ENCODE measurements around the gene SLCO2B1.
A peak's percentile ranks its signal among the peaks of the same experiment; 100 is the strongest.

SLCO2B1 gene

GRCh38 chr11:75240311-75241035, 89.6 kb downstream of the SLCO2B1 start, which contains the start of gene TPBGL:
TSS of gene TPBGL (plus strand) at chr11:75240774. CDS start at chr11:75241050, 276 bp downstream.
- DNase-seq (ENCODE audit: low spot score) = no peak
- in situ Hi-C loops (cut with MboI; ENCODE audit: low sequenced_read_pairs, unreplicated experiment) = loop anchor here (10.0 kb wide), 1 partner anchor 216 kb away; no protein-coding TSS in a partner anchor
- no peak for TF ChIP-seq CTCF (IDR thresholded peaks at IDR 0.05; ENCODE audit: borderline replicate concordance, control extremely low read depth, extremely low read depth, insufficient read depth, missing control alignments)

GRCh38 chr11:75241036-75241905, 90.4 kb downstream of the SLCO2B1 start:
- in situ Hi-C loops (cut with MboI; ENCODE audit: low sequenced_read_pairs, unreplicated experiment) = loop anchor here (10.0 kb wide), 1 partner anchor 216 kb away; no protein-coding TSS in a partner anchor
- peak; percentile 100 for TF ChIP-seq CTCF (IDR thresholded peaks at IDR 0.05; ENCODE audit: borderline replicate concordance, control extremely low read depth, extremely low read depth, insufficient read depth, missing control alignments)
- peak; percentile 97 for DNase-seq (ENCODE audit: low spot score)

- no peak for DNase-seq (ENCODE audit: low spot score)
- in situ Hi-C loops (cut with MboI; ENCODE audit: low sequenced_read_pairs, unreplicated experiment) = loop anchor here (10.0 kb wide), 1 partner anchor 217 kb away; no protein-coding TSS in a partner anchor
- no peak for TF ChIP-seq CTCF (IDR thresholded peaks at IDR 0.05; ENCODE audit: borderline replicate concordance, control extremely low read depth, extremely low read depth, insufficient read depth, missing control alignments)
Measured at GRCh38 chr11:75241906-75242644, 91.2 kb downstream of the SLCO2B1 start.

GRCh38 chr11:75242722-75243600, 92.1 kb downstream of the SLCO2B1 start:
- DNase-seq (ENCODE audit: low spot score) = no peak
- in situ Hi-C loops (cut with MboI; ENCODE audit: low sequenced_read_pairs, unreplicated experiment) = loop anchor here (10.0 kb wide), 1 partner anchor 218 kb away; no protein-coding TSS in a partner anchor

More at GRCh38 chr11:75242722-75243600, 92.1 kb downstream of the SLCO2B1 start:
- no peak for TF ChIP-seq CTCF (IDR thresholded peaks at IDR 0.05; ENCODE audit: borderline replicate concordance, control extremely low read depth, extremely low read depth, insufficient read depth, missing control alignments)
